Measurements from ENCODE around the gene ABTB1.

DNA sequence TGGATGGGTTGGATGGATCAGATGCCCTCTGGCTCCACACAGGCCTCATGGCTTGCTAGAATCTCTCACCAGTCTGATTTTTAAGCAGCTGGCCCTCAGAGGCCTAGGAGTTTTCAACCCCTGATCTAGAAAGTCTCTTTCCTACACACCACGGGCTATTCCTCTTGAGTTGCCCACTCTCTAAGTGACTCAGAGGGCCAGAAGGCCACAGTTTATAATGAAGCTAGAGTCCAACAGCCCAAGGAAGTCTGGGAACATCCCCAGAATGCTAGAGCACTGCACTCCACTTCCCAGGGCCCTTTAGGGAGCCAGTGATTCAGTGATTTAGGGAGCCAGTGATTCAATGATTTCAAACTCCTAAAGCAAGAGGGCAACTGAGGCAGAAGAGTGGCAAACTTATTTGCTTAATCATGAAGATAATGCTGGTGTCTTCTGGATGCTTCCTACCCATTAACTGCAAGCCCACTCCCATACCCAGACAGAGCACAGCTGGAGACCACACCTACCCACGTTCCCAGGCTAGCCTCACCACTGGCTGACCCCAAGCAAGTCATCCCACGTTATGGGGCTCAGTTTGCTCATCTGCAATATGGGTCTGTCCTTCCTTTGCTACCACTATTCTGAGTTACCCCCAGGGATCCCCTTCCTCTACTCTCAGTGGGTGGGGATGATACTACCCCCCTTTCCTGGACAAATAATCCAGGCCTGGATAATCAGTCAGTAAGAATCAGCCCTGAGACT is 36.7 kb downstream of the ABTB1 start:
- no peak for TF ChIP-seq ZFP69B (tag by site-specific recombination; IDR thresholded peaks at IDR 0.05)
- TF ChIP-seq ZNF292 (tag by site-specific recombination; IDR thresholded peaks at IDR 0.05; ENCODE audit: borderline replicate concordance, low read depth) = no peak
- TF ChIP-seq, protein P1, sequence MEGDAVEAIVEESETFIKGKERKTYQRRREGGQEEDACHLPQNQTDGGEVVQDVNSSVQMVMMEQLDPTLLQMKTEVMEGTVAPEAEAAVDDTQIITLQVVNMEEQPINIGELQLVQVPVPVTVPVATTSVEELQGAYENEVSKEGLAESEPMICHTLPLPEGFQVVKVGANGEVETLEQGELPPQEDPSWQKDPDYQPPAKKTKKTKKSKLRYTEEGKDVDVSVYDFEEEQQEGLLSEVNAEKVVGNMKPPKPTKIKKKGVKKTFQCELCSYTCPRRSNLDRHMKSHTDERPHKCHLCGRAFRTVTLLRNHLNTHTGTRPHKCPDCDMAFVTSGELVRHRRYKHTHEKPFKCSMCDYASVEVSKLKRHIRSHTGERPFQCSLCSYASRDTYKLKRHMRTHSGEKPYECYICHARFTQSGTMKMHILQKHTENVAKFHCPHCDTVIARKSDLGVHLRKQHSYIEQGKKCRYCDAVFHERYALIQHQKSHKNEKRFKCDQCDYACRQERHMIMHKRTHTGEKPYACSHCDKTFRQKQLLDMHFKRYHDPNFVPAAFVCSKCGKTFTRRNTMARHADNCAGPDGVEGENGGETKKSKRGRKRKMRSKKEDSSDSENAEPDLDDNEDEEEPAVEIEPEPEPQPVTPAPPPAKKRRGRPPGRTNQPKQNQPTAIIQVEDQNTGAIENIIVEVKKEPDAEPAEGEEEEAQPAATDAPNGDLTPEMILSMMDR (tag by site-specific recombination; IDR thresholded peaks at IDR 0.05) = no peak
- TF ChIP-seq ZBTB8A (tag by site-specific recombination; IDR thresholded peaks at IDR 0.05) = no peak
- TF ChIP-seq GLIS2 (tag by site-specific recombination; IDR thresholded peaks at IDR 0.05) = no peak
- TF ChIP-seq ZNF140 (tag by site-specific recombination; IDR thresholded peaks at IDR 0.05) = no peak
- no peak for TF ChIP-seq ZBTB7A (tag by site-specific recombination; IDR thresholded peaks at IDR 0.05; ENCODE audit: low read depth)
- TF ChIP-seq ZNF792 (tag by site-specific recombination; IDR thresholded peaks at IDR 0.05) = no peak
- no peak for TF ChIP-seq ZNF423 (tag by site-specific recombination; IDR thresholded peaks at IDR 0.05)

Data from HEK293 (cell line).